ENCODE measurements around the gene MBD4.

DNA sequence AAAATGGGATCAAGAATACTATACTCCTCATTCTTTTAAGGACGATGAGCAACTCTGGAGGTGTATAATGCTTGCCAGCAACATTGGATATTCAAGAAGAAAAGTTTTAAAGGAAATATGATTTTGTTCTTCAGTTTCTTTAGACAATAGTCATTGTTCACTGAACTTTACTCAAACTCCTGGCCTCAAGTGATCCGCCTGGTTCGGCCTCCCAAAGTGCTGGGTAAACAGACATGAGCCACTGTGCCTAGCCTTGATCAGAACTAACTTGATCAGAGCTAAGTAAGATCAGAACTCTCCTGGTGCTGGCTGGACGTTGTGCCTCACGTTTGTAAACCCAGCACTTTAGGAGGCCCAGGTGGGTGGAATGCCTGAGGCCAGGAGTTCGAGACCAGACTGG, 23.9 kb downstream of the MBD4 start:
- TF ChIP-seq, protein P1, sequence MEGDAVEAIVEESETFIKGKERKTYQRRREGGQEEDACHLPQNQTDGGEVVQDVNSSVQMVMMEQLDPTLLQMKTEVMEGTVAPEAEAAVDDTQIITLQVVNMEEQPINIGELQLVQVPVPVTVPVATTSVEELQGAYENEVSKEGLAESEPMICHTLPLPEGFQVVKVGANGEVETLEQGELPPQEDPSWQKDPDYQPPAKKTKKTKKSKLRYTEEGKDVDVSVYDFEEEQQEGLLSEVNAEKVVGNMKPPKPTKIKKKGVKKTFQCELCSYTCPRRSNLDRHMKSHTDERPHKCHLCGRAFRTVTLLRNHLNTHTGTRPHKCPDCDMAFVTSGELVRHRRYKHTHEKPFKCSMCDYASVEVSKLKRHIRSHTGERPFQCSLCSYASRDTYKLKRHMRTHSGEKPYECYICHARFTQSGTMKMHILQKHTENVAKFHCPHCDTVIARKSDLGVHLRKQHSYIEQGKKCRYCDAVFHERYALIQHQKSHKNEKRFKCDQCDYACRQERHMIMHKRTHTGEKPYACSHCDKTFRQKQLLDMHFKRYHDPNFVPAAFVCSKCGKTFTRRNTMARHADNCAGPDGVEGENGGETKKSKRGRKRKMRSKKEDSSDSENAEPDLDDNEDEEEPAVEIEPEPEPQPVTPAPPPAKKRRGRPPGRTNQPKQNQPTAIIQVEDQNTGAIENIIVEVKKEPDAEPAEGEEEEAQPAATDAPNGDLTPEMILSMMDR (IDR thresholded peaks at IDR 0.05 in 2 of 3, conservative IDR thresholded peaks at IDR 0.05 in 1 of 3; ENCODE audit: borderline replicate concordance in 1 of 3, insufficient read depth in 1 of 3, low read depth in 2 of 3, low read length in 2 of 3) = no peak
- TF ChIP-seq ZFX (IDR thresholded peaks at IDR 0.05) = no peak
- TF ChIP-seq POLR2A (IDR thresholded peaks at IDR 0.05; ENCODE audit: borderline replicate concordance, extremely low read depth, insufficient read depth, insufficient read length) = no peak
- TF ChIP-seq EZH2 (IDR thresholded peaks at IDR 0.05) = no peak
- TF ChIP-seq, protein P2, sequence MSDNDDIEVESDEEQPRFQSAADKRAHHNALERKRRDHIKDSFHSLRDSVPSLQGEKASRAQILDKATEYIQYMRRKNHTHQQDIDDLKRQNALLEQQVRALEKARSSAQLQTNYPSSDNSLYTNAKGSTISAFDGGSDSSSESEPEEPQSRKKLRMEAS (IDR thresholded peaks at IDR 0.05) = no peak
- TF ChIP-seq, protein P3, sequence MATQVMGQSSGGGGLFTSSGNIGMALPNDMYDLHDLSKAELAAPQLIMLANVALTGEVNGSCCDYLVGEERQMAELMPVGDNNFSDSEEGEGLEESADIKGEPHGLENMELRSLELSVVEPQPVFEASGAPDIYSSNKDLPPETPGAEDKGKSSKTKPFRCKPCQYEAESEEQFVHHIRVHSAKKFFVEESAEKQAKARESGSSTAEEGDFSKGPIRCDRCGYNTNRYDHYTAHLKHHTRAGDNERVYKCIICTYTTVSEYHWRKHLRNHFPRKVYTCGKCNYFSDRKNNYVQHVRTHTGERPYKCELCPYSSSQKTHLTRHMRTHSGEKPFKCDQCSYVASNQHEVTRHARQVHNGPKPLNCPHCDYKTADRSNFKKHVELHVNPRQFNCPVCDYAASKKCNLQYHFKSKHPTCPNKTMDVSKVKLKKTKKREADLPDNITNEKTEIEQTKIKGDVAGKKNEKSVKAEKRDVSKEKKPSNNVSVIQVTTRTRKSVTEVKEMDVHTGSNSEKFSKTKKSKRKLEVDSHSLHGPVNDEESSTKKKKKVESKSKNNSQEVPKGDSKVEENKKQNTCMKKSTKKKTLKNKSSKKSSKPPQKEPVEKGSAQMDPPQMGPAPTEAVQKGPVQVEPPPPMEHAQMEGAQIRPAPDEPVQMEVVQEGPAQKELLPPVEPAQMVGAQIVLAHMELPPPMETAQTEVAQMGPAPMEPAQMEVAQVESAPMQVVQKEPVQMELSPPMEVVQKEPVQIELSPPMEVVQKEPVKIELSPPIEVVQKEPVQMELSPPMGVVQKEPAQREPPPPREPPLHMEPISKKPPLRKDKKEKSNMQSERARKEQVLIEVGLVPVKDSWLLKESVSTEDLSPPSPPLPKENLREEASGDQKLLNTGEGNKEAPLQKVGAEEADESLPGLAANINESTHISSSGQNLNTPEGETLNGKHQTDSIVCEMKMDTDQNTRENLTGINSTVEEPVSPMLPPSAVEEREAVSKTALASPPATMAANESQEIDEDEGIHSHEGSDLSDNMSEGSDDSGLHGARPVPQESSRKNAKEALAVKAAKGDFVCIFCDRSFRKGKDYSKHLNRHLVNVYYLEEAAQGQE (IDR thresholded peaks at IDR 0.05; ENCODE audit: low read depth) = no peak
- no peak for TF ChIP-seq FOSL1 (IDR thresholded peaks at IDR 0.05; ENCODE audit: low read depth)
- no peak for TF ChIP-seq YY1 (IDR thresholded peaks at IDR 0.05; ENCODE audit: extremely low read depth, insufficient replicate concordance, low read depth, low read length)
- no peak for TF ChIP-seq RAD21 (IDR thresholded peaks at IDR 0.05; ENCODE audit: low read depth)
- no peak for TF ChIP-seq POLR2AphosphoS5 (IDR thresholded peaks at IDR 0.05; ENCODE audit: low read depth, low read length)
- TF ChIP-seq TCF7L2 (IDR thresholded peaks at IDR 0.05; ENCODE audit: borderline replicate concordance, extremely low read depth, insufficient read depth, insufficient read length) = no peak
- TF ChIP-seq ZBTB33 (IDR thresholded peaks at IDR 0.05; ENCODE audit: extremely low read depth, insufficient replicate concordance, low read length) = no peak
- TF ChIP-seq CEBPB (IDR thresholded peaks at IDR 0.05; ENCODE audit: low read depth) = no peak
- TF ChIP-seq EZH2phosphoT487 (IDR thresholded peaks at IDR 0.05; ENCODE audit: borderline replicate concordance) = no peak

All from HCT116 (cell line).